Right hindlimb (tissue), 1 donor: ENCODE measurements around the gene RCAN2.
A peak's percentile ranks its signal among the peaks of the same experiment; 100 is the strongest.

Experiments
- DNase-seq: peaks from one replicate; pipeline ENCODE4 v3.0.0-alpha.2; 2018

The RCAN2 gene

DNA sequence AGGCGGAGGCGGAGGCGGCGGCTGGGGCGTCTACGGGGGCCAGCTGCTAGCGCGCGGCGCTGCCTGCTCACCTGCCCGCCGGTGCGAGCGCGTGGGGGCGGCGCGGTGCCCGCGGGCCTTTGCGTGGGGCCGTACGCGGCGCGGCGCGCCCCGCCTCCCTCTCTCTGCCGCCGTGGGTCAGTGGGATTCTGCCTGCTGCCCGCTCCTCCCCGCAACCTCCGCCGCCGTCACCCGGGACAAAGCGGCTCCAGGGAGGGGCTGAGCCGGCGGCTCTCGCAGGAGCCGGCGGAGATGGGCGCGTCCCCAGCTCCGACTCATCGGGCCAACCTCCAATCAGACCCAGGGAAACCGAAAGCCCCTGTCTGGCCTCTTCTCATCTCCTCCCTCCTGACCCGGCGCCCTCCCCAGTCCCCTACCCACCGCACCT lies at the start of gene RCAN2:
RCAN2 (minus strand) TSS at position 249 of the 427 bp plus-strand sequence.
- DNase-seq = peak; percentile 51

DNA sequence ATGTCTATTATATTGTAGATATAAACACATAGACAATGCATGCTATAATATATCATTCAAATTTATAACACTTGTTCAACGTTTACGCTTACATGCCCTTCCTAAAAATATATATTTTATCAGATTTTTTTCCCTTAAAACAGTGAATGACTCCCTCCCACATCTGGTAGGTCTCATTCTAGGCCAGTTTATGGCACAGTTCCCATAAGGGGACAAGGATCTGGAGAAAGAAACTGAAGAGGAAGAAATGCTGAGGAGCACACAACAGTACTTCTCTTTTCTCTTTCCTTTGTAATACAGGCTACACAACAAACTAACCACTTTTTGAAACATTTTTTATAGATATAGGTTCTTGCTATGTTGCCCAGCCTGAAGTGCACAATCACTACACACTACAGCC lies 48.6 kb upstream of the RCAN2 start:
- DNase-seq = no peak

DNA sequence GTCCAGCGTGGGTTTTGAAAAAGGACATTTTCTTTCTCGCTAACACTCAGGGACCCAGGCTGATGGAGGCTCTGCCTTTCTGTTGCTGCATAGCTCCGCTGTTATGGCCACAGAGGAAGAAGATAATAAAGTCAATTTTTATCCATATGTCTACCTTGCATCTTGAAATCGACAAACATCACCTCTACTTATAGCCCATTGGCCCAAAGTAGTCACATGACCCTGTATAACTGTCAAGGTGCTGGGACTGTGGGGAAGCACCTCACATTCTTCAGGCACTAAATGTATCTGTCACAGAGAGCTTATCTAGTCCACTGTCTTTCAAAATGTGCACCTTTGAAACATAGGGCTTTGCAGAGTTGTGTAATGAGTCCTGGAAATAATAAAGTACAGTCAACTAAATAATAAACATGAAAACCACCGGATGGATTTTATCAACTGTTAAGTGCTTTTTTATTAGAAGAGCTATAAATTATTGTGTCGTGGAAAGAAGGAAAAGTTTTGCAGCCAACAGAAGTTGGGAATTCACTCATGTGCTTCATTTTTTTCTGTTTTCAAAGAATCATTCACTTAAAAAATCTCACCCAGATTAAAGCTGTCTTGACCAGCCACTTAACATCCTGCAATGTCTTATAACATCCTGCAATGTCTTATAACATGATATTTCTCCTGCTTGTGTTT lies 47.7 kb upstream of the RCAN2 start:
- no peak for DNase-seq

DNA sequence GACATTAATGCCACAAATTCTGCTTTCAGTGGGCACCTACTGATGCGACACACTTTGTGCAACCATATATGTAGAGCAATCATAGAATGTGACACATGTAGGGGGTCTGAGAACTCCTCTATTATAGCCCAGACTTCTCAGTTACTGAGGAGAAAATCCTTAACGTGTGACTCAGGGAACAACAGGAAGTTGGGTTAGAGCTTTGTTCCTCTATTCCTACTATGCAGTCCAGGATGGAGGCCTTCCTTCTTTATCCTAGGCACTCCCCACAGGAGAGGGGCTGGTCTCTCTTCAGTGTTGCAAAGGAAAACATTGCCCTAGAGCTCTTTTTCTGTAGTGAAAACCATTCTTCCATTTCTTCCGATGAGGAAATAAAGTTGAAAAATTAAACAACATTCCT lies 39.6 kb upstream of the RCAN2 start:
- no peak for DNase-seq

DNA sequence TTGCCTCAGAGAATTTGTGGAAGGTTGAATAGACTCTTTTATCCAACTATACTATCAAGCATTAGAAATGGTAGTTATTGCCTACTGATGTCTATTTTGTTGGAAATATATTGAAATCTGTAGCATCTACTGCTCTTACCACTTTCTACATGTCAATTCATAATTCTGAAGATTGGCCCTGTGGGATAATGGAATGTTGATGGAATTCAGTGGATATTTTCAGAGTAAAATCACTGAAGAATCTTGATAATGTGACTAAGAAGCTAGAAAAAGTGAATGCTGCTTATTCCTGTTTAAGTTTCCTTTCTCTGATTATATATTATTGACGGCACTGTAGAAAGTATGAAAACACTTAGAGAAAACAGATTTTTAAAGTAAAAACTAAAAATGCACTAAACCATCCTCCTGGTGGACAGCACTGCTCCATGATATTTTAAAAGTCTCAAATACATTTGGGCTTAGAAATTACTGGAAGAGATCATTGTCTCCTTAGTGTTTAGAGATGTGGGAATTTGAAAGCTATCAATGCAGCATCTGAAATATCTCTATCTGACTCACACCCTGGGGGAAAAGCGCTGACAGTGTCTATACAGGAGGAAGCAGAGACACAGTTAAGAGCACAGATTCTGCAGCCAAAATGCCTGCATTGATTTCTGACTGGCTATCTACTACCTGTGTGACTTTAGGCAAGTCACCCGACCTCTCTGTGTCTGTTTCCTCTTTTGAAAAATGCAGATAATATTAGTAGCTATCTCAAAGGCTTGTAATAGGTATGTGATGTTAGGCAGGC lies 37.9 kb upstream of the RCAN2 start:
- DNase-seq = no peak

DNA sequence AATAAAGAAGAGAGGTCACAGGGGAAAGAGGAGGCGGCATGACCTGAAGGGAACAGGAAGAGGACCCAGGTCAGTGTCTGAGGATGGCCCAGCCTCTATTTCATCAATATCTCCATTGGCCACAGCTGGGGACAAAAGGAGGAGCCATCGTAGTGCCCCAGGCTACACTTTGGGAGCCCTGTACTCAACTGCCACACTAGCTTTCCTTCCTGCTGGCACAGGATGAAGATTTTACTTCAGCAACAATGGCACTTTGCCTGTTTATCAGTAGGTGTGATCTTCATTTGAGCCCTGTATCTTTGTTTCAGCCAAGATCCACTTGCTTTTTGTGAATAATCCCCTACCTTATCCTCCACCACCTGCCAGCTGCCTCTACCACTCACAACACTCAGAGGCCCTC lies 35.4 kb upstream of the RCAN2 start:
- no peak for DNase-seq

DNA sequence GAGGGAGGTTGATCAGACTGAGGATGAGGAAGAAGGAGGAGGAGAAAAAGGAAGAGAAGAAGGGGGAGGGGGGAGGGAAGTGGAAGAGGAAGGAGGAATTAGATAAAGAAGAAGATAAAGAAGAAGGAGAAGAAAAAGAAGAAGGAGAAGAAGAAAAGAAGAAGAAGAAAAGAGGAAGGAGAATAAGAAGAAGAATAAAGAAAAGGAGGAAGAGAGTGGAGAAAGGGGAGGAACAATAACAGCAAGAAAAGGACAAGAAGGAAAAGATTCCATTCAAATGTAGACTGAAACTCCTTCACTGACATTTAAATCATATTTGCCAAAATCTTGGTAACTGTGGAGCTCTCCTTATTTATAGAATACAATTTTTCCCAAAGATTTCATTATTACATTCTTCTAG lies 34.3 kb upstream of the RCAN2 start:
- no peak for DNase-seq

DNA sequence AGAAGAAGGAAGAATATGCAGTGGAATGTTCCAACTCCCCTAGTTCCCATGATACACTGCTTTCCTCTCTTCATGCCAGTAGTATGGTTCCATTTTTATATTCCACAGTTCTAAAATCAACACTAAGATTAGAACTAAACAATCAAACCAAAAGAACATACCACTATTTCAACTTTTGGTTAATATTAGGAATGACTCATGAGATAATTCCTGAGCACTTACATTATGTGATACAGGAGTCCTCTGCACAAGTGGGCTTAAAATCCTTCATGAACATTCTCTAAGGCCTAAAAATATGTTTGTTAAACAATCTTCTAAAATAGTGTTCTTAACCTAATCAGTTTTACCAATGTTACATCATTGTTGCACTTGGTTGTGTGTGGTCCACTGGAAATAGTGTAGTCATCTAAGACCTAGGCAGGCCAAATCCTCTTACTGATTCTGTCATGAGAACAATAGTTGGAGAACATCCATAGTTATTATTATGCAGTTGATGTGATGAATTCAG lies 30.3 kb upstream of the RCAN2 start:
- no peak for DNase-seq

DNA sequence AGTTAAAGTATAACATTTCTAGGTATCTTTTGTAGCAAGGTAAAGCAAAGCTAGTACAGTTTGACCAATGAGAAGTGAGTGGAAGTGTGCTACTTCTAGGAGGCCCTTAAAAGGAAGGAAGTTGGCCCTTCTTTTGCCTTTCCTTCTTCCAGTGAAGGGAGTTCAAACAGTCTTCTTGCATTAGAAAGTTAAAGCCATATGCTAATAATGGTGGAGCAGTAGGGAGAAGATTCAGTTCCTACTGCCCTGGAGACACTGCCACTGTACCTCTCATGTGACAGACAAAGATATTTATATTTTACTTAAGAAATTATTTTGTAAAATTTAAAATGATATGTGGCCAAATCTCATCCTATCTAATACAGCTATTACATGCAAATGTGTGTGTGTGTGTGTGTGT lies 26.0 kb upstream of the RCAN2 start:
- DNase-seq = no peak

DNA sequence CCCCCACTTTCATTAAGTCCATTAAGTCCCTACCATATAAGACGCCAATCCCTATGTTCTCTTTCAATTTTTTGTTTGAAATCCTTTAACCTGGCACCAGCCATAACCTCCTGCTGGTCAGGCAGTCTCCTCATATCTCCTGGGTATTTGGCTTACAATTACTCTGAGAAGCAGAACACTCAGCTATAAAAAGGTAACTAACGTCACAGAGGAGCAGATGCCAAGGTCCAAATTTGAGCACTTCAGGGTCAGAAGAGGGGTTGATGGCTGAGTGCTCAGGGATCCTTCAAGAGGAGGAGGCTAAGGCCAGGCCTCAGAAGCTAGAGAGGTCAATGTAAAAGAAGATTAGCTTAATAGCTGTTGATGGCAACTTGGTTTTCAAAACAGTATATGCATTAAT lies 22.3 kb upstream of the RCAN2 start:
- DNase-seq = no peak

DNA sequence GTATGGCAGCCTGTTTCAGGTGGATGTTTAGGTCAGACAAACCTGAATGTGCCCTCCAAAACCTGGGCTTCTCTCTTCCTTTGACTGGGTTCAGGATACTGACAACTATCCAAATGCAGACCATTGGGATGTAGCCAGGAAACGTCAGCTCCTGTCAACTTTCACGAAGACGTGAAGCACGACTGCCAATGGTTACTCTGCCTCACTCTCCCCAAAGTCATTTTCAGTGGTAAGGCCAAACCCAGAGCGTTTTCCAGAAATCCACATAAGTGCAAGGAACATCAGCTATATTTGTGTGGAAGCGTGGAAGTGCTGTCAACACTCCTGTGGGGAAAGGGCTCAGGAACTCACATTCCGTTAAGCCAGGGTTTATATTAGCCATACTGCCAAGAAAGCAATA lies 20.1 kb upstream of the RCAN2 start:
- no peak for DNase-seq

DNA sequence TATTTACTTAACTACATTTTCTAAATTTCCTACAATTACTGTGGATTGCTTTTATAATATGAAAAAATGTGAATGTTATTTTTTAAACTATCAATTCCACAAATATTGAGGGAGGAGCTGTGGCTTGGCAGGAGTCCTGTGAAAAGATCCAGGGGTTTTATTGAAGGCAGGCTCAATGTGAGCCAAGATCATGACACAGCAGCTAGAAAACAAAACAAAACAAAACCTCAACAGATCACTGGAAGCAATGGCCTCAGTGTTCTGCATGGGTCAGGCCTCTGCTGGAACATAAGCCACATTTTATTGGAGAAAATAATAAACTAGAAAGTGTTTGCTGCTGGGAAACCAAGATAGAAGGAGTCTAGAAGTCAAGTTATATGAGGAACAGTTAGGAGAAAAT lies 19.4 kb upstream of the RCAN2 start:
- peak; percentile 52 for DNase-seq

DNA sequence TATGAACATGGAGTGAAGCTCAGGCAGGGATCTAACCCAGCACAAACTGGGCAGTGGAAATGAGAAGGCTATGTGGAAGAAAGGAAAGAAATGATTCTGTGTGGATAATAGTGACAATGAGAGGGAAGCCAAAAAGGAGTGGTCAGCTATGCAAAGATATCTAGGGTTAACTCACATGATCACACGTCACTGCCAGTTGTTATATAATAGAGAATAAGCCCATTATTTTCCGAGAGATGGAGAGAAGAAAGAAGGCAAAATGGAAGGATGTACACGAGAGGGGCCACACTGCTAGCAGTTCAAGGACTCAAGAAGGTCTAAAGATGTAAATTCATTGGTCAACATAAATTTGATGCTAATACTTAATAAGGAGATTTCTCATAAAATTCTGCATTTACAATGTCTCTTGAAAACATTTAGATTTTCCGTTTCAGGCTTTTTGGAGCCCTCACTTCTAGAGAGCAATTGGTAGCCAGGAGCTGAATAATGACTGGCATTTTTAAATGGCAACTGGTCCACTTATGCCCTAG lies 18.8 kb upstream of the RCAN2 start:
- DNase-seq = no peak

DNA sequence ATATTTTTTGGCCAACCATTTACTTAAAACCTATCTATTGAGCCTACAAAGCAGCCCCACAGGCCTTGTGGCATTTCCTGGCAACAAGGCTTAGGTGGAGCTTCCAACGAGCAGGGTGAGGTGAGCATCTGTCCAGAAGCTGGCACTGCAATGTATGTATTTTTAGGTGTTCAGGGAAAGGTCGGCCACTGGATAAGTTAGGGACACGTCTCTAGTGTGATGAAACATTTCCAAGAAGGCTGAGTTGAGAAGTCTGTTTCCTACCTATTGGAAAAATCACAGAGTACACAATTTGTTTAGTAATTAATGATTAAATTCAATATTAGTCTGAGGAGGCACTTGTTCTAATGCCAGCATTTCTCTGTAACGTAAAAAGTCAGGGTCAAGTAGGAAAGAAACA lies 17.8 kb upstream of the RCAN2 start:
- no peak for DNase-seq

DNA sequence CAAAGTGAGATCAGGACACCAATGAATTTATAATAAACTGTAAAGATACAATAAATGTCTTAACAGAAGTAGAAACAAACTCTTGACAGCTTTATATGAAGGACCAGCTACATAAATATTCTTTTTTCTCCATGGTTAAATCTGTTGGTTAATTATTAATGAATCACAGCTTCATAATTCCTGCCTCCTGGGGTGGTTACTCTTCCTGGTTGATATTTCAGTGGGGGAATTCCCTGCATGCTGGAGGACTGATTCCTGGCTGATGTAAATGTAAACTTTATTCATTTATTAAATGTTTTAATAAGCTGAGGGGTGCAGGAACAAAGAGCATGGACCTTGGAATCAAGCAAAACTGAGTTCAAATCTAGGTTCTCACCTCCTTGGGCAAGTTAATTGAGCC lies 16.2 kb upstream of the RCAN2 start:
- DNase-seq = no peak

DNA sequence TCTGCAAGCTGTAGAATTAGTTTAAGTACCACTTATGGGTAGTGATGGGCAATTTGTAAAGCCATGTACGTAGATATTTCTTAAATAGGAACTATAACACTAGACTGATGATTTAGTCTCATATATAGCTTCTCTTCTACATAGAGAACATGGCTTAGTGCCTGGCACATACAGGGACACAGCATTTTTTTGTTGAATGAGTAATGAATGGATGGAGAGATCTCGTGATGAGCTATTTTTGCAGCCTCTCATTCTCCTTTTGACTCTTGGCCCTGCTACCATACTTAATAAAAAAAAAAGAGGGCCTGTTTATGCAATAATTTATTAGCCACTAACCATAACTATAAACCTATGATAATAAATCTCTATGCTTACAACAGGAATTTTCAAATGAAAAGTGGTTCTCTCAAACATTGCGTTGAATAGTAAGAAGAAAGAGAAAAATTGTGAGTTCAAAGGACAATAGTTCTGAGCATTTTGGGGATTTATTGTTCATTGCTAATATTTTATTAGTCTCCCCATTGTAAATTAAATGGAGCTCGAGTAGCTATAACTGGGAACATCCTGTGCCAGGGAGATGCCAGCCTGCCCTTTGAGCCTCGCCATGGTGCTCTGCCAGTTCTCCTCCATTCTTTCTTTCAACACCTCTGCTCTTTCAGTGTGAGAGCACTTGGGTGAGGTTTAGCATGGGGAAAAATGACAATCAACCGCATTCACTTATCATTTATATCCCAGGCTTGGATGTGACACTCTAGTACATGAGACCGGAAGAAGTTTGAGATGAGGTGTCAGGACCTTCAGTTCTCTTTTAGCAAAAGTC lies 14.7 kb upstream of the RCAN2 start:
- DNase-seq = no peak

DNA sequence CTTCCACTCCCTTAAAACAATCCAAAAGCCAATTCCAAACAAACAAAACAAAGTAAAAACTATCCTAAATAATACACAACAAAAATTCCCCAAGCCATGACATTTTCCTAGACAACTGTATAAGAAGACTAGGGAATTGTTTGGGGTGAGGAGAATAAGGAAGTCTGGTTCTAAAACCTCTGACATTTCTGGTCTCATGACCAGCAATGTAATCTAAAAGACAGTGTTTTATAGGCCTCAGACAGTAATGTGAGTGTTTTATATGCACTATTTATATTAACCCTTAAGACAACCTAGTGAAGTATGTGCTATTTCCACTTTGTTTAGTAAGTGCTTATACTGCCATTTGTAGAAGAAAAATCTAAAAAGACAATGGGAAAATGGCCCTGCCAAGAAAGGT lies 13.0 kb upstream of the RCAN2 start:
- DNase-seq = no peak

DNA sequence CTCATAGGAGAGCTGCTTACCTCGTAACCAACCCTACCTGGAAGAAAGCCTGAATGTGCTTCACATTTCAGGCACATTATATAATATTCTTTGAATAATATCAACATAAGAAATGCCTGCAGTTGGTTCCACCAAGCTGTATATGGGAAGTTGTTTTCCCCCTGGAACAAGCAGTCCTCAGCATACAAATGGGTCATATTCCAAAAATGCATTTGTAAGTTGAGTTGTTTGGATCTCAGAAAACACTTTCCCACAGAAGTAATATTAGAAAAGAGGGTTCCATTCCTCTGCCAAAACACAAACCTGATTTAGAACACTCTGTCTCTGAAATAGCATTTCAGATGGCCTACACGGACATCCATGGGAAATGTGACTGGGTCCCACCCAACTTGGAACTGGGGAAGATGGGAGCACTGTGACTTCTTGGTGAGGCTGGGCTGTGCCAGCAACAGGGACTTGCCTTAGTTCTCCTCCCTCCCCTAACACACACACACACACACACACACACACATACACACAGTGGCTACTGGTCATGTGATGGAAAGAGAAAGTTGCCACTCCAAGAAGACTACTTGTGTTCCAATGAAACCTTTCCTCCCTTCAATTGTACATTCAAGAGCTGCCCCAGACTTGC lies 11.4 kb upstream of the RCAN2 start:
- DNase-seq = no peak

DNA sequence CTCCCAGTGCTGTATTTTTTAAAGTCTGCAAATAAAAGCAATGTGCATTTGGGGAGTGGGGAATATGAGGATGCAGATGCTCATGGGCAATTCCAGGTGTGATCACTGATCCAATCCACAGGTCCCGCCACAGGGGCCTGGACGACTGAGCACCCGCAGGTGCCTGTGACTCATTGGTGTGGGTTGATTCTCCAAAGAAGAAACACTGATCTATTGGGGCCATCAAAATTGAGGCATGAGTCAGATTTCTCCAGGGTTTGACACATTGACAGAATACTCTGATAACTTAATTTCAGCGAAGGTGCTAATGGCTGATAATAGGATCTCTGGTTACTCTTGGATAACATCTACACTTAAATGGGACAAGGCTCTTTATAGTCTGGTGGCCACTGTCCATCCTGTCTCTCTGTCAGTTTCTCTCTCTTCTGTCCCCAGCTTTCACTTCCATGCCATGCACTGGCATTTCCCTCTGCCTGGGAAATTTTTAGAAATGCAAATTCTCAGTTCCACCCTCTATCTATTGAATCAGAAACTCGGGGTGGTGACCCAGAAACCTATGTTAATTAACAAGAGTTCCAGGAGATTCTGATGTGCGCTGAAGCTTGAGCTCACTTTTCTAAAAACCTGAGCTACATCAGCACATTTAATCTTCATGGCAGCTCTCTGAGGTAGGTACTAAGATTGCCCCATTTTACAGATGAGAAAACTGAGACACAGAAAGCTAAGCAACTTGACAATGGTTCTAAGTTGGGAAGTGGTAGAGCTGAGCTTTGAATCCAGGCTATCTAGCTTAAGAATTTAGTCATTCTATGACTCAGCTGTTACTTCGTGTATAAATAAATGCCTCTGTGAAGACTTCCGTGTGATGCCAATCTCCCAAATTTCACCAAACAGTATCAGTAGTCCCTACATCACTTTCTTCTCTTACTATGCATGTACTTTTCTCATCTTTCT lies 10.2 kb upstream of the RCAN2 start:
- no peak for DNase-seq

DNA sequence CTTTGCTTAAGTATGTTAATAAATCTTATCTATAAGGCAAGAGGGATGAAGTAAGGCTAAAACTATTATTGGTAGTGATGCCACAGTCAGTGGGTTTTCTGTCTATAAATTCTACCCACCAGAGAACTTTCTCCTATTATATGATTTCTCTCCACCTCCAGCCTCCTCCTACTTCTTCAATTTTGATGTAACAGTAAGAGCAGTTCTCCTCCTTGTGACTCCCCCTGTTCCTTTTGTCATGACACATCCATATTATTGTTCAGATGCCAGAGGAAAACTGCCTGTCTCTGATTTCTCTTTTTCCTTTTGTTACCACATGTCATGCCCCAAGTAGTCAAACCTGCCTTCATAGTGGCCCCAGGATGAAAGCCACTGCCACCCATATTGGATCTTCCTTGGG lies 9.1 kb upstream of the RCAN2 start:
- DNase-seq = no peak
